Urothelium cell line (cell line): ENCODE measurements around the gene ILDR1.
A peak's percentile ranks its signal among the peaks of the same experiment; 100 is the strongest.

Experiments used
- DNase-seq: peaks from one replicate; pipeline ENCODE4 v3.0.0; 2011; ENCODE audit warnings: low spot score, mixed read lengths
- FAIRE-seq: peaks from 2 replicates; lab custom pipeline; 2011; peaks lifted over from hg19 to GRCh38; lab: Jason Lieb, UNC

Gene ILDR1

DNA sequence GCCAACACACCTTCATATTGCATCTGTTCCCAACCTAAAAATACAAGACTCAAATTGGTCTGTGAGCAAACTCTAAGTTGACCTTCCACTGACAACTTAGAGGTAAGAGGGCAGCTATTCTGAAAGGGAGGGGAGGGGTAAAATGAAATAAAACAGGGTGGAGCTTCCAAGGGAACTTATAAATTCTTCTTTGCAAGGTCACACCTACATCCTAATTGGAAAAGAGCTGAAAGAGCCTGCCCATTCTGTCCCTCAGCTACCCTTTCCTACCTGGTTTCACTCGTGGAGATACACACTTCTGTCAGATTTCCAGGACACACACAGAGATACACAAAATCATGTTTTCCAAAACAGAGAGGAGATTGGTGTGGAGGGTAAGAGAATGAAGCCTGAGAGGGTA, 1.0 kb downstream of the ILDR1 start:
- no peak for FAIRE-seq
- no peak for DNase-seq

DNA sequence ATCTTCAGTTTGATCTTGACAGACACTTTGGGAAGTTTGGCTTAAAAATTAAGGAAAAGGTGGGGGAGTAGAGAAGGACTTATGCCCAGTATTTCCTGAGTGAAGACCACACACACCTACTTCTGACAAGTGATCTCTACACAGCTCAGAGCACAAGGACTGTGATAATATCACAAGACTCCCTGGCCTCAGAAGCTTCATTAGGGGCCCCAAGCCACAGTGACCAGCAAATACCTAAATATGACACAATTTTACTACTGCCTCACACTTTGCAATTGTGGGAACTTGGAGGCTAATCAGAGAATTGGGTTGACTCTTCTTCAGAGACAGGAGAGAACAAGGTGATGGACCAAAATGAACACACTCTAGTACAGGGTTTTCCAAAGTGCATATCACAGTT, 2.6 kb downstream of the ILDR1 start:
- DNase-seq: no peak
- FAIRE-seq: no peak

DNA sequence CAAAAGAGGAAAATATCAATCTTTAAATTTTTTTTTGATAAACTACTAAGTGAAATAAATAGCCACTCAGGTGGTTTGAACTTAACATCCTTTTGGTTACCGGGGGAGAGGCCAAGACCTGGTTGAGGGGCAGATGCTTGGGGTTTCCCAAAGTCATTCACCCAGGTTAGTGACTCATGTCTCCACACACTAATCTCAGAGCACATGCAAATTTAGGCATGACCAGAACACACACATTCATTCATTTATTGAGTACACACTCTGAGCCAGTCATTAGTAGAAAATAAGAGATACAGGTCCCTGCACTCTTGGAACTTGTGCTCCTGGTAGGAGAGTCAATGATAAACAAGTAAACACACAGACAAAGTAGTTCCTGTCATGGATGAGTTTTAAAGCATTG, 7.3 kb downstream of the ILDR1 start:
- DNase-seq (no peak), FAIRE-seq (no peak)

DNA sequence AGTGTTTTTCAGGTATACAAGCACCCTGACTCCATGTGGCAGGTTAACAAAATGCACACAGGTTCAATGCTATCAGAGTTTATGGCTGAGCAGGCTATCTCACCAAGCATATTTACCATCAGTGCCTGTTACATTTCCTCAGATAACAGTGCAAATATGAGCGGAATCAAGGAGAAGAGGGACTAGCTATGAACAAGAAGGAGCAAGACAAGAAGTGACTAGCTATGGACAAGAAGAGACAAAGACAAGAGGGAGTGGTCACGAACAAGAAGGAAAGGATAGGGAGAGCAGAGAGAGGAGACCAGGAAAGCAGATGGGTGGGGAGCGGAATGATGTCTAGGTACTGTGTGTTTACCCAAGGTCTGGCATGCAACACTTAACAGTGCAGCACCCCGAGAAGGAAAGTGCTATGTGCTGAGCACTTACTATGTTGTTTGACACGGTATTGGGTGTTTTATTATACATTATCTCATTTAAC, 8.6 kb downstream of the ILDR1 start:
- FAIRE-seq (no peak), DNase-seq (no peak)

DNA sequence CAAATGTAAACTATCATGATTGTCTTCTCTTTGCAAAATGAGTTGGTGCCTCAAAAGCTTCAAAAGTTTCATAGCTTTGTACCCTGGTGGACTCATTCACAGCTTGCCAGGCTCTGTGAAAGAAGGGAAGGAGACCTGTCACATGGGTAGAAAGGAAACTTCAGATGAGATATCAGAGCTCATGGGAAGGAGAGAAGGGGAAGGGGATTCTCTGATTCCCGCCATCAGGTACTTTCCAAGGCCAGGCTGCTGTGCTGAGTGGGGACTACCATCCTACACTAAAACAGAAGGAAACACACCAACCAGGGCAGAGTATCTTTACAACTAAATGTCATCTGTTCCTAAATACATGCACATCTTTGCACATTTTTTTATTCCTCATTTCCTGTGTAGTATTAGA, 9.2 kb downstream of the ILDR1 start:
- DNase-seq (no peak), FAIRE-seq (no peak)

DNA sequence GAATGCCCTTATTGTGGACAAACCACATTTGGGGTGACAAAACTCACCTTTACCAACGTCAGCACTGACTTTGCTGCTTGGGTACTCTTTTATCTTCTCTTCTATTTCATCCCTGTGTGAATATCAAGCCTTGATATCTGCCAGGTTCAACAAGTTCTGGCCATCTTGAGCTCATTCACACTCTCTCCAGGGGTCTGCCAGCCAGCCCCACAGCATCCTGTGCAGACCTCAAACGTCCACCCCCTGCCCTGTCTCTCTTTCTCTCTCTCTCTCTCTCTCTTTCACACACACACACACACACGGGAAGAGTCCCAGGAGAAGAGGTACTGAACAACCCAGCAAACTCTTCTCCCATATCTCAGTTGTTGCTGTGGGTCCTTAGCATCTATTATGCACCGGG, 10.7 kb downstream of the ILDR1 start:
- DNase-seq: no peak
- FAIRE-seq: no peak

DNA sequence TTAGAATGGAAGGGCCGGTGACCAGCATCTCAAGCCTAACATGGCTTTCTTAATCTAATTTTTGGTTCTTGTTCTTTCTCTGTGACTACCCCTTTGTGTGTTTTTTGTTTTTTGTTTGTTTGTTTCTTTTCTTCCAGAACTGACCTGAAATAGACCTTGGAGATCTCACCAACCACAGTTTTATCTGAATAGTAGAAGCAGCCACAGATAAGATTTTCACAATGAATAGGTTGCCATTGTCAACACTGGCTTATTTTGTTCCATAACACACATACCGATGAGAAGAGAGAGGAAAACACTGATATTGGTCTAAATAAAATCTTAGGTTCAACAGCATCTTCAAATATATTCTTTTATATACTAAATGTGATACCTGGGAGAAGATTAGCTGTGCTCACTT, 11.5 kb downstream of the ILDR1 start:
- FAIRE-seq: no peak
- DNase-seq: no peak

DNA sequence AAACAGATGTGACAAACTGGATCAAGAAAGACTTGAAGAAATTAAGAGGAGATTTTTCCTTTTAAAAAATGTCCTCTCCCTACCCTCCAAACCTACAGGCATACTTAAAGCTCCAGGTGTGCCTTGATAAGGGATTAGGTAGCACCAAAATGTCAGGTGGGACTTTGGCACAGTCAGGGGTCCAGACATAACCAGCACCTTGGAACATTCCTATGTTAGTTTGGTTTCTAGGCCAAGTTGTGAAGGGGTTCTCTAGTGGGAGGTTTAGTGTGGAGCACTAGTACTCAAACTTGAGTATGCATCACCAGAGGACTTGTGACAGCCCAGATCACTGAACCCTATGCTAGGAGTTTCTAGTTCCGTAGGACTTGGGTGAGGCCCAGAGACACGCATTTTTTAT, 13.9 kb downstream of the ILDR1 start:
- no peak for DNase-seq
- no peak for FAIRE-seq

DNA sequence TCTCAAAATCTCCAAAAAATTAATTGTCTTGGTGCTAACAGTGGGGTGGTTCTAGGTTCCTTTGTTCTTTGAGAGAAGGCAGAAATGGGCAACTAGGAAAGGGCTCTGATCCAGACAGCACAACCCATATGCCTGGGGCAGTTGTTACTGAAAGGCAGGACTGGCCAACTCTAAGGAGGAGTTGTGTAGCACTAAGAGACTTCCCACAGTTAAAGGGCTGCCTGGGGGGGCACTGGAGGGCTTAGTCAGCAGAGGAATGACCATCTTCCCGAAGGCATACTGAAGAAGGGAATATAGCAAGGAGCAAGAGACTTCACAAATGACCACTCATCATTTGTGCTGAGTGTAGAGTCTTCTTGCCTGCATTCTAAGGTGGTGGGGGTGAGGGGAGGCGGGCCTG, 15.8 kb downstream of the ILDR1 start:
- no peak for FAIRE-seq
- DNase-seq: no peak

DNA sequence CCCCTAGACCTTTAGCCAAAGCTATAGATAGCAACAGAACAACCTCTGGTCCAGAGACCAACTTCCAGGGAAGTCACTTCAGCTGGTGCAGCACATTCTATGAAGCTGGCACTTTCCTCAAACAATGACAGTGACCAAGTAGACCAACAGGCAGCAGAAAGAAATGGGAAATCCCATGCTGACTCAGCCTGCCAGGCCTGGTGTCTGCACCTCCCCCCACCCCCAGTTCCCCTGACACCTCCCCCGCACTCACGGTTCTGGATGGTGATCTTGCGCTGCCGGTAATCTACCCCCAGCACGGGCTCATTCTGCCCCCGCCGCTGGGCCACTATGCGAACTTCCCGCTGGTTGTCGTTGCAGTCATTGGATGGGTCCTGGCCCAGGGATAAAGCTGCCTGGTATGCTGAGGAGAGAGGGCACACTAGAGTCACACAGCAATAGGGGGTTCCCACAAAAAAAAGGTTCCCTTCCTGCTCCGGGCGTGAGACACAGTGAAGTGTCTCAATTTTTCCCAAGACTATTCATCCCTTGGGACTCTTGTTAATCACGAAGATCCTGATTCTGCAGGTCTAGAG, 17.0 kb downstream of the ILDR1 start:
- FAIRE-seq: no peak
- DNase-seq: peak; percentile 39

DNA sequence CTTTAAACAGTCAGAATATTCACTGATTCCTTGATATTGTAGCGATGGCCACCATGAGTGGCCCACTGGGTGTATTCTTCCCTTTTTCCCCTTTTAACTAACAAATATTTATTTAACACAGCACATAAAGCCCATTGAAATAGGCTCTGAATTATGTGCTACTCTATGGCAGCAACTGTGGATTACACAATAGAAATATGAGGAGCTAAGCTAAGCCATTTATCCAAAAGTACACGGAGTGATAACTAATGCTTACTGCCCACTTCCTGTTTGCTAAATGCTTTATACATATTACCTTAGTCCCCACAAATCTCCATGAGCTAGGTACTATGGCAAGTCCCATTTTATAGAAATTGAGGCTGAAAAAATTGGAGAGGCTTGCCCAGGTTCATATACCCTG, 17.9 kb downstream of the ILDR1 start:
- DNase-seq (no peak), FAIRE-seq (no peak)

DNA sequence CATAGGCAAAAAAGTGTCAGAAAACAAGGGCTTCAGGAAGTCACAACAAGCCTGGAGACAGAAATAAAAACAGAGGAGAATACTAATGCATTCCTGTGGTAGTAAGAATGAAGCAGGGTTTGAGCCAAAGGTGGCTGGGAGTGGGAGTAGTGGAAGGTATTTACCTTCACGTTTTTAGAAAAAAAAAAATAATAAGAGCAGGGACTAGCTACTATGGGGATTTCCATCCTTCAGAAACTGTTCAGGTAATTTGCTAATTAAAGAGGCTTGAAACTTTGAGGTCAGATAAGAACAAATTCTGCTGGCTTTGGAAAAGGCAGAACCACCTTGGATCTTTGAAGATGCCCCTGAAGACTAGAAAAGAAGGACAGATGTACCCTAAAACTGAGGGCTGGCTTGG, 18.4 kb downstream of the ILDR1 start:
- no peak for FAIRE-seq
- DNase-seq: no peak

DNA sequence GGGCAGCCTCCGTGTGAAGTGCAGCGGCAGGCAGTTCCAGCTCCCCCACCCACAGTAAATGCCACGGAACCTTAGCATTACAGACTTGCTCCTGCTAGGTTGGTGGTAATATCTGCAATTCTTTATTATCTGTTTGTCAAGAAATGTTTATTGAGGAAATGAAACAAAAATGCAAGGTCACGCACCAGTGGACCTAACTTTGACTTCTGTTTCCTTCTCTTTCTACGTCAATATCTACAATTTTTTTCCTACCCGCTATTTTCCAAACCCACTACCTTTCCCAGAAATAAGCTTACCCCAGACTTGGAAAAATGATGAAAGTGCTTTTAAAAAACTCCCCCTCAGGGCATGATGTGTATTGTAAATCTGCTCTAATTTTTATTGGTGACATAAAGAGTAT, 18.9 kb downstream of the ILDR1 start:
- FAIRE-seq: no peak
- DNase-seq: no peak

DNA sequence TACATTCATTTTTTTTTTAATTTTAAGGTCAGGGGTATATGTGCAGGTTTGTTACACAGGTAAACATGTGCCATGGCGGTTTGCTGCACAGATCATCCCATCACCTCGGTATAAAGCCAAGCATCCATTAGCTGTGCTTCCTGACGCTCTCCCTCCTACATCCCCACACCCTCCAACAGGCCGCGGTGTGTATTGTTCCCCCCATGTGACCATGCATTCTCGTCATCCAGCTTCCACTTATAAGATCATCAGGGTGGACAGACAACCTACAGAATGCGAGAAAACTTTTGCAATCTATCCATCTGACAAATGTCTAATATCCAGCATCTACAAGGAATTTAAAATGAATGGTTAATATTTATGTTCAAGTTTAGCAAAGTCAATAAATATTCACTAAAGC, 19.4 kb downstream of the ILDR1 start:
- no peak for DNase-seq
- FAIRE-seq: no peak

DNA sequence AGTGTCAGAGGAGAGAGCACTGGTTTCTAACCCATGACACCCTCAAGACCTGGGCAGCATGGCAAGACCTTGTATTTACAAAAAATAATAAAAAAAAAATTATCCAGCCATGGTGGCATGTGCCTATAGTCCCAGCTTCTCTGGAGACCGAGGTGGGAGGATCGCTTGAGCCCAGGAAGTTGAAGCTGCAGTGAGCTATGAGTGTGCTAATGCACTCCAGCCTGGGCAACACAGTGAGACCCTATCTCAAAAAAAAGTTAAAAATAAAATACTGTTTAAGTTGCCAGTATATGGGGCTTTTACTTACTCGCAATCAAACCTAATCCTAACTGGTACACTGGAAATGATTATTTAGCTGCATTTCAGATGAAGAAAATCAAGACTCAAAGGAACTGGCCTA, 20.2 kb downstream of the ILDR1 start:
- no peak for FAIRE-seq
- no peak for DNase-seq

DNA sequence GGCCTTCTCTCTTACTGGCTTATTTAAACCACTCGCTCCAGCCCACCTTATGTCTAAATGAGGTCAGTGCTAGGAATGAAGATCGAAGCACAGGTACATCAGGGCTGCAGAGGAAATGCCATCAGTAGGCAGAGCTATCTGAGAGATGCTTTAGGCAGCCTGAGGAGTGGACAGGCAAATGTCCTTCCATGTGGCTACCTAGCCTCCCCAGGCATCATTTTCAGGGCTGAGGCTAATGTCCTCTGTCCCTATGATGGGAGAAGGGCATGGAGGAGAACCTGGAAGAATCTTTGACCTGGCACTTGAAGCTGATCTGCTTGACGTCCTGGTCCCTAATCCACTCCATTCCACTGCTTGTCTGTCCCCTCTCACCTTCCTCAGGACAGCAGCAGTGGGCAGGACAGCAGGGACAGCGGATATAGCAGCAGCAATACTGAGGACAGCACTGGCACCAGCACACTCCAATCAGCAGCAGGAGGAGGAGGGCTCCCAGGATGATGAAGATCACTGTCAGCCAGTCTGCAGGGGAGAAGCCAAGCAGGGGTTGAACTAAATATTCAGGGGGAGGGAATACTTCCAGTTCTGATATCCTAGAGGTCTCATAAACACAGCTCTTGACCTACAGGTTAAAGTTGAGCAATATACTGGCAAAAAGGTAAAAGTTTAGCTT, 21.0 kb downstream of the ILDR1 start:
- no peak for DNase-seq
- no peak for FAIRE-seq

DNA sequence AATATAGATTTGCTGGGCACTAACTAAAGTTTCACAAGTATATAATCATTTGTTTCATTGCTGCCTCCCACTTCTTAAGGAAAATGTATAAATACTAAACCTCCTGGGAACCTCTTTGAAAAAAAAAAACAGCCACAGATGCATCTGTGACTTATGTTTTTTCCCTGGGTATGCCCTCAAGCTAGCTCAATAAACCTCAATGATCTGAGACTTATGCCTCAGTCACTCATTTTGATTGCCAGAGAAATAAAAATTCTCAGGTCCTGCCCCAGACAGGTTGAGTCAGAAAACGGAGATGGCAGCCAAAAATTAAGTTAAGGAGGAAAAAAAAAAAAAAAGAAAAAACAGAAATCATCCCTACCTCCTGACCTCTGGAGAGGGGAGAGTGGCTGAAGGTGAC, 22.1 kb downstream of the ILDR1 start:
- no peak for FAIRE-seq
- DNase-seq: no peak

DNA sequence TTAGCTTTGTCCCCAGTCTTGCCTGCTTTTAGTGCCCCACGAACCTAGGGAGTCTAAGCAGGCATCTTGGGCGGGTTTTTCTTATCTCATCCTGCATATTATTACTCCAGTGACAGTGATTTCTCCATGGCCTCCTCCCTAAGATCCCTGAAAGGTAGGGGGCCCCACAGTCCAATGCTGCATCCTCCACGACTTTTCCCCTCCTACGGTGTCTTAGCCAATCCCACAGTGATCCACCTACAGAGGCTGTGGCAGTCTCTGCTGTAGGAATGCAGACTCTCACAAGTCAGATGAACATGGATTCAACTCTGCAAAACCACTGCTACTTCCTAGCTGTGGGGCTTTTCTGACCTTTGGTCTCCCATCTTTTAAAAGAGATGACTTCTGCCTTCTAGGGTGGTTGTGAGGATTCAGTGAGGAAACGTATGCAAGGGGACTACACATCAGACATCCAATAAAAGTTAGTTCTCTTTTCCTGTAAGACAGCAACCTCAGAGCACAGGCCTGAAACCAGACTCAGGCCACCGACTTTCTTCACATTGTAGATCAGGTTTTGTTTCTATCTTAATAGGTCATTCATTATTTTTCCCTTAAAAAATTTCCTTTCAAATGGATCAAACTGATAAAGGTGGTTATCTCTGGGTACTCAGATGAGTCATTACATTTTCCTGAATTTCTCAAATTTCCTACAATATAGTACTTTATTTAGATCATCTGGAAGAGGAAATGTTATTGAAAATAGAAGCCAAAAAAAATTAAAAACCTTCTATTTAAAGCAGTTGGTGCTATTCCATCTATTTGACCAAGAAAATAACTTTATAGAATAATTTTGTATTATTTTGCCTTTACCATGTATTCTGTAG, 23.2 kb downstream of the ILDR1 start:
- FAIRE-seq (no peak), DNase-seq (no peak)

DNA sequence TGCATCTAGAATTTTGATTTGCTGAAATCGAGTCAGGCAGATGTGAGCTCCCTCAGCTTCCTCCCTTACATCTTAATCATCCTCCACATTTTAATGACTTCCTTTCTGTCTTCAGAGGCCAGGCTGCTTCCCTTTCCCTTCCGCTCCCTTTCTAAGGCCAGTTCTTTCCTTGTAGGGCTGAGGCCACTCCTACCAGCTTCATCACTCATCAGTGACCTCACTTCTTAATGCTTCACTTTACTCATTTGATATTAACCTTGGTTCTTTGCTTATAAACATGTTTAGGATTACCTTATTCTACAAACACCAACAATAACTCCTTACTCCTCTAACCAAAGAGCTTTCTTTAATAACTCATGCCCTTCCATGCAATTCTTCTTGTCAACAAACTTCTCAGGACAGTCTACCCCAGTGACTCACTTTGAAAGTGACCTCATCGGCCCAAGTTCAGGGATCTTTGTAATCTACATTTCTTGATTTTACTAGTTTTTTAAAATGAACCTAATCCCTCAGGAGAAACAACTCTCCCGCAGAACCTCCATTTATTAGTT, 23.9 kb downstream of the ILDR1 start:
- DNase-seq (no peak), FAIRE-seq (no peak)

DNA sequence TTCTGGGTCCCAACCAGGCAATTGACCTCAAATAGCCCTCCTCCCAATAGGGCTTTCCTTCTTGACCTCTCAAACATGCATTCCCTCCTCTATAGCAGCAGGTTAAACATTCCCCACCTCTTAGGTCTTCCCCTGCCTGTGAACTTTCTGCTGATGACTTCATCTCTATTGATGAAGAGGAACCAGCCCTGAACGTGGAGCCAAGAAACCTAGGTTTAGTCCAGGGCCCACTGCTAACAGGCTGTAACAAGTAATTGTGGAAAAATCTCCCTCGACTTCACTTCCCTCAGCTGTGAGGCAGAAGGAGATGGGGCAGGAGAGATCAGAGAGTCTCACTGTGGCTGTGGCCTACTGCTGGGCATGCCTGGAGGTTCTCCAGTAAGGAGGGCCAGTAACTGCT, 24.7 kb downstream of the ILDR1 start:
- DNase-seq: no peak

DNA sequence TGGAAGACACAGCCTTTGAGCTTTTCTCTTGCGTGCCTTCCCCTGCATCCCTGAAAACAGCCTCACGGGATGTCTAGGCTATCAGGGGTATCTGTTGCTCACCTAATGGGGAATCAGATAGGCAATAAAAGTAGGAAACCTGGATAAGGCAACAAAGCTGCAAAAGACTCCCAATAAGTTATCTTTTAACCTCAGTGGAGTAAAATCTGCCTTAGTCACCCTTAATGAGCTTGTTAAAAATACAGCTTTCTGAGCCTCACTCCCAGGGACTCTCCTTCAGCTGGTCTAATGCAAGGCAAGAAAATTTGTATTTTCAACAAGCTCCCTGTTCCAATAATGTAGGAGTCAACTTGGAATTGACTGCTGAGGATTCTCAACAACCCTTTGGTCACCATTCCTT, 25.6 kb downstream of the ILDR1 start:
- FAIRE-seq (no peak), DNase-seq (no peak)

More for the DNA sequence above, 24.7 kb downstream of the ILDR1 start:
- FAIRE-seq: no peak
